Thymus (tissue), 11 donors: ENCODE data around the gene LRRC17. TPM values are rescaled to one million over a fixed set of nuclear protein-coding genes. Genes with fewer than 3 reads are reported as not detected.

ENCODE experiments used
- DNase-seq, 9 donors: peaks; one replicate each; pipeline ENCODE4 v3.0.0-alpha.2; 2013; ENCODE audit warnings: low spot score in 9 of 9, low read depth in 6 of 9, missing footprints in 1 of 9
- H3K27ac ChIP-seq, 2 donors: one replicate each; pipeline ENCODE4 v1.5.1; 2013; ENCODE audit warnings: control low read depth in 1 of 2, low read depth in 1 of 2, low read length in 1 of 2, mild to moderate bottlenecking in 1 of 2, moderate library complexity in 1 of 2
- H3K27me3 ChIP-seq, 2 donors: one replicate each; pipeline ENCODE4 v1.5.1; 2013; ENCODE audit warnings: low read length in 1 of 2; ENCODE audit not compliant: control insufficient read depth in 2 of 2, insufficient read depth in 1 of 2
- H3K36me3 ChIP-seq, 2 donors: one replicate each; pipeline ENCODE4 v1.5.1; 2013; ENCODE audit warnings: low read length in 1 of 2, mild to moderate bottlenecking in 1 of 2, moderate library complexity in 1 of 2; ENCODE audit not compliant: control insufficient read depth in 2 of 2, insufficient read depth in 2 of 2
- H3K4me1 ChIP-seq, 2 donors: one replicate each; pipeline ENCODE4 v1.5.1; 2013; ENCODE audit warnings: low read length in 2 of 2; ENCODE audit not compliant: control insufficient read depth in 2 of 2, insufficient read depth in 2 of 2
- H3K4me3 ChIP-seq, 2 donors: one replicate each; pipeline ENCODE4 v1.5.1; 2013; ENCODE audit warnings: low read length in 2 of 2, control low read depth in 1 of 2, mild to moderate bottlenecking in 1 of 2
- H3K9me3 ChIP-seq, 2 donors: one replicate each; pipeline ENCODE4 v1.5.1; 2013; ENCODE audit warnings: low read length in 1 of 2, mild to moderate bottlenecking in 1 of 2; ENCODE audit not compliant: control insufficient read depth in 2 of 2, insufficient read depth in 1 of 2
- WGBS: extraction: QIAGEN DNeasy Blood & Tissue Kit; methylation state at CpG from one replicate; pipeline ENCODE4 v1.1.7; 2013; 5-methylcytosine and 5-hydroxymethylcytosine counted together
- polyA plus RNA-seq: library from polyadenylated mRNA; stranded (reverse); fragments of 200-250 nt; gene quantifications from one replicate; pipeline ENCODE4 v1.2.3, GENCODE V29; 2013
- total RNA-seq: library from RNA; stranded (reverse); fragments of 120-200 nt; gene quantifications from one replicate; pipeline ENCODE4 v1.2.4, GENCODE V29; 2013
- donor health status: healthy.

LRRC17 gene
- total and polyA plus RNA-seq, 2 donors, result 2.6 to 27.8 TPM

GRCh38 chr7:102988631-102989560 is 76.1 kb downstream of the LRRC17 start:
- no peaks in the 10 kb centered on the region for H3K4me1 ChIP-seq
- H3K4me3 ChIP-seq, result no peak overlapping the region
- no peaks in the 10 kb centered on the region for H3K9me3 ChIP-seq
- 88% methylated on average over 6 of the region's 6 CpGs for WGBS
- H3K36me3 ChIP-seq, result no peaks in the 10 kb centered on the region
- no peaks in the 10 kb centered on the region for H3K27me3 ChIP-seq
- H3K27ac ChIP-seq, result no peak overlapping the region
- DNase-seq, result no peak

- Histone ChIP-seq H3K4me1 (no peaks in the 10 kb centered on the region), H3K27me3 (no peaks in the 10 kb centered on the region), H3K27ac (no peak overlapping the region), H3K4me3 (no peak overlapping the region), H3K36me3 (no peaks in the 10 kb centered on the region), H3K9me3 (no peaks in the 10 kb centered on the region)
- DNase-seq, result no peak
- 93% methylated on average over 2 of the region's 2 CpGs for WGBS
Observed at GRCh38 chr7:102990642-102991041, 77.8 kb downstream of the LRRC17 start.

GRCh38 chr7:102991077-102991539 is 78.3 kb downstream of the LRRC17 start:
- H3K4me1 ChIP-seq, result no peaks in the 10 kb centered on the region
- no peak for DNase-seq
- no peak overlapping the region for H3K27ac ChIP-seq

GRCh38 chr7:102991540-102992214 is 78.9 kb downstream of the LRRC17 start:
- Histone ChIP-seq H3K9me3 (no peaks in the 10 kb centered on the region), H3K27ac (no peak overlapping the region), H3K4me3 (no peak overlapping the region), H3K36me3 (no peaks in the 10 kb centered on the region), H3K4me1 (no peaks in the 10 kb centered on the region), H3K27me3 (no peaks in the 10 kb centered on the region)
- WGBS, result 95% methylated on average over 2 of the region's 2 CpGs
- no peak for DNase-seq

More at GRCh38 chr7:102991077-102991539, 78.3 kb downstream of the LRRC17 start:
- H3K27me3 ChIP-seq, result no peaks in the 10 kb centered on the region
- no peak overlapping the region for H3K4me3 ChIP-seq
- no peaks in the 10 kb centered on the region for H3K9me3 ChIP-seq
- no peaks in the 10 kb centered on the region for H3K36me3 ChIP-seq

GRCh38 chr7:102992509-102992937 is 79.7 kb downstream of the LRRC17 start:
- H3K36me3 ChIP-seq, result no peaks in the 10 kb centered on the region
- H3K9me3 ChIP-seq, result no peaks in the 10 kb centered on the region
- 96% methylated on average over 5 of the region's 5 CpGs for WGBS
- no peaks in the 10 kb centered on the region for H3K4me1 ChIP-seq
- no peaks in the 10 kb centered on the region for H3K27me3 ChIP-seq
- no peak overlapping the region for H3K4me3 ChIP-seq
- no peak overlapping the region for H3K27ac ChIP-seq
- no peak for DNase-seq

- Histone ChIP-seq H3K36me3 (no peaks in the 10 kb centered on the region), H3K4me1 (no peaks in the 10 kb centered on the region), H3K9me3 (no peaks in the 10 kb centered on the region), H3K4me3 (no peak overlapping the region), H3K27me3 (no peaks in the 10 kb centered on the region), H3K27ac (no peak overlapping the region)
- no peak for DNase-seq
- 77% methylated on average over 2 of the region's 2 CpGs for whole genome bisulfite sequencing
Observed at GRCh38 chr7:102992938-102993717, 80.3 kb downstream of the LRRC17 start.

- H3K36me3 ChIP-seq, result no peaks in the 10 kb centered on the region
- no peaks in the 10 kb centered on the region for H3K27me3 ChIP-seq
- no peak overlapping the region for H3K4me3 ChIP-seq
- H3K9me3 ChIP-seq, result no peaks in the 10 kb centered on the region
- no peak overlapping the region for H3K27ac ChIP-seq
- H3K4me1 ChIP-seq, result no peaks in the 10 kb centered on the region
- DNase-seq, result no peak
- 92% methylated on average over 1 of the region's 1 CpG for WGBS
Observed at GRCh38 chr7:102993718-102994029, 80.9 kb downstream of the LRRC17 start.

GRCh38 chr7:102994567-102994966 is 81.8 kb downstream of the LRRC17 start:
- 98% methylated on average over 3 of the region's 3 CpGs for WGBS
- Histone ChIP-seq H3K36me3 (no peaks in the 10 kb centered on the region), H3K9me3 (no peaks in the 10 kb centered on the region), H3K27ac (no peak overlapping the region), H3K4me1 (no peaks in the 10 kb centered on the region), H3K27me3 (no peaks in the 10 kb centered on the region), H3K4me3 (no peak overlapping the region)
- DNase-seq, result no peak
